ENCODE measurements around the gene CORO2B.

CORO2B gene

GRCh38 chr15:68572309-68572708 lies 6.5 kb upstream of the CORO2B start:
- no peak for DNase-seq (ENCODE audit: low read depth, low spot score)

- no peak for DNase-seq (ENCODE audit: low read depth, low spot score)
Observed at GRCh38 chr15:68572921-68573320, 5.9 kb upstream of the CORO2B start.

GRCh38 chr15:68574046-68574445 lies 4.7 kb upstream of the CORO2B start:
- DNase-seq (ENCODE audit: low read depth, low spot score) = no peak

GRCh38 chr15:68574629-68575028 lies 4.2 kb upstream of the CORO2B start:
- no peak for DNase-seq (ENCODE audit: low read depth, low spot score)

- DNase-seq (ENCODE audit: low read depth, low spot score) = no peak
Observed at GRCh38 chr15:68576235-68576892, 2.4 kb upstream of the CORO2B start.

- no peak for DNase-seq (ENCODE audit: low read depth, low spot score)
Observed at GRCh38 chr15:68578175-68578979, 416 bp upstream of the CORO2B start.

- no peak for DNase-seq (ENCODE audit: low read depth, low spot score)
Observed at GRCh38 chr15:68580026-68580882, 1.5 kb downstream of the CORO2B start.

GRCh38 chr15:68580883-68581155 lies 2.0 kb downstream of the CORO2B start:
- DNase-seq (ENCODE audit: low read depth, low spot score) = no peak

- DNase-seq (ENCODE audit: low read depth, low spot score) = no peak
Observed at GRCh38 chr15:68581725-68582124, 2.9 kb downstream of the CORO2B start.

GRCh38 chr15:68582236-68582635 lies 3.4 kb downstream of the CORO2B start:
- DNase-seq (ENCODE audit: low read depth, low spot score) = no peak

- DNase-seq (ENCODE audit: low read depth, low spot score) = no peak
Observed at GRCh38 chr15:68582864-68583263, 4.1 kb downstream of the CORO2B start.

- DNase-seq (ENCODE audit: low read depth, low spot score) = no peak
Observed at GRCh38 chr15:68583321-68583720, 4.5 kb downstream of the CORO2B start.

- no peak for DNase-seq (ENCODE audit: low read depth, low spot score)
Observed at GRCh38 chr15:68583936-68584755, 5.4 kb downstream of the CORO2B start.

- DNase-seq (ENCODE audit: low read depth, low spot score) = no peak
Observed at GRCh38 chr15:68584756-68585573, 6.2 kb downstream of the CORO2B start.

GRCh38 chr15:68585574-68586273 lies 6.9 kb downstream of the CORO2B start:
- no peak for DNase-seq (ENCODE audit: low read depth, low spot score)

GRCh38 chr15:68586274-68586961 lies 7.6 kb downstream of the CORO2B start:
- DNase-seq (ENCODE audit: low read depth, low spot score) = no peak

GRCh38 chr15:68587769-68588385 lies 9.1 kb downstream of the CORO2B start:
- DNase-seq (ENCODE audit: low read depth, low spot score) = no peak

- no peak for DNase-seq (ENCODE audit: low read depth, low spot score)
Observed at GRCh38 chr15:68589053-68589452, 10.3 kb downstream of the CORO2B start.
